Measurements from ENCODE around the gene SSBP4. TPM values are rescaled to one million over a fixed set of nuclear protein-coding genes. Genes with fewer than 3 reads are reported as not detected.

SSBP4 gene
- total RNA-seq, 1 experiment from 2014 or later, result 97.5 TPM

DNA sequence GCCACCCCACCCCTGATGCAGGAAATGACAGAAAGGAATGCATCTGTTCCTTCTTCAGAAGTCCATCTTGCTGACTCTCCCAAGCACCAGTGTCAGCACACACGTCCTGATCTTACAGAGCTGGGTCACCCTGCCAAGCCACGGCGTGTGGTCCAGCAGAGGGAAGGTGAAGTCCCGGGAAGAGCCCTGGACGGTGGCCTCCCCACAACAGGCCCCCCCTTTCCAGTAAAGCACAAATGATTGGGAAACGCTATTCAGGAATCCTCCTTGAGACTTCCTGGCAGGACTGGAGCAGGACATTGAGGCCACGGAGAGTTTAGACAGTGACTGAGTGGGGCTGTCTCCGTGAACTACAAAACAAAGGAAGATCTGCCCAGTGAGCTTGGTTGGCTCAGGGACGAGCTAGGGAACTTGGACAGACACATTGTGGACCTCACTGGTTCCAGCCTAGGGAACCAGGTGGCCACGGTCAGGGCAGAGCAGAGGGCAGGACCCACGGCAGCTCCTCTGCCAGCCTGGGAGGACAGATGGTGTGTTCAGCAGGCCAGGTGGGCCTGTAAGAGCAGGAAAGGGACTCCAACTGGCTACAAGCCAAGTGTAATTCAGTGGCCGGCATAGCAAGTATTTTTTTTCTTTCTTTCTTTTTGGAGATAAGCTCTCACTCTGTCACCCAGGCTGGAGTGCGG is 61.0 kb downstream of the SSBP4 start:
- Histone ChIP-seq H3K4me2 (ENCODE audit: low read length) (no peak overlapping the region), H3K9me2 (replicated peaks; ENCODE audit: low read length) (no peaks in the 10 kb centered on the region), H3K27ac (ENCODE audit: low read length) (no peak overlapping the region), H3K9me3 (ENCODE audit: low read length) (no peaks in the 10 kb centered on the region), H3K27me3 (ENCODE audit: low read length) (no peaks in the 10 kb centered on the region), H4K20me1 (ENCODE audit: low read length) (peaks cover 14% of the 10 kb centered on the region; the same call in 1 of the 2 replicates), H3K9ac (ENCODE audit: low read length) (no peak overlapping the region), H3F3A (ENCODE audit: low read length, unreplicated experiment) (no peaks in the 10 kb centered on the region), H2AFZ (ENCODE audit: low read length) (no peak overlapping the region), H3K79me2 (ENCODE audit: low read length) (peaks cover 97% of the 10 kb centered on the region), H3K4me3 (ENCODE audit: low read length) (no peak overlapping the region), H3K4me1 (ENCODE audit: insufficient read depth, low read length) (peaks cover 17% of the 10 kb centered on the region), H3K36me3 (ENCODE audit: low read depth, low read length) (no peaks in the 10 kb centered on the region)
- no peak for ATAC-seq
- no peak for DNase-seq
- intact Hi-C loops (cut with micrococcal nuclease), result no loop called here
- ChIA-PET CTCF (no interaction called here), POLR2A (ENCODE audit: unreplicated experiment) (no interaction called here)
- no peak for TF ChIP-seq EZH2 (IDR thresholded peaks at IDR 0.05; ENCODE audit: low read length, unreplicated experiment)
- TF ChIP-seq EZH2phosphoT487 (IDR thresholded peaks at IDR 0.05; ENCODE audit: borderline replicate concordance, low read length), result no peak
- TF ChIP-seq, protein P1, sequence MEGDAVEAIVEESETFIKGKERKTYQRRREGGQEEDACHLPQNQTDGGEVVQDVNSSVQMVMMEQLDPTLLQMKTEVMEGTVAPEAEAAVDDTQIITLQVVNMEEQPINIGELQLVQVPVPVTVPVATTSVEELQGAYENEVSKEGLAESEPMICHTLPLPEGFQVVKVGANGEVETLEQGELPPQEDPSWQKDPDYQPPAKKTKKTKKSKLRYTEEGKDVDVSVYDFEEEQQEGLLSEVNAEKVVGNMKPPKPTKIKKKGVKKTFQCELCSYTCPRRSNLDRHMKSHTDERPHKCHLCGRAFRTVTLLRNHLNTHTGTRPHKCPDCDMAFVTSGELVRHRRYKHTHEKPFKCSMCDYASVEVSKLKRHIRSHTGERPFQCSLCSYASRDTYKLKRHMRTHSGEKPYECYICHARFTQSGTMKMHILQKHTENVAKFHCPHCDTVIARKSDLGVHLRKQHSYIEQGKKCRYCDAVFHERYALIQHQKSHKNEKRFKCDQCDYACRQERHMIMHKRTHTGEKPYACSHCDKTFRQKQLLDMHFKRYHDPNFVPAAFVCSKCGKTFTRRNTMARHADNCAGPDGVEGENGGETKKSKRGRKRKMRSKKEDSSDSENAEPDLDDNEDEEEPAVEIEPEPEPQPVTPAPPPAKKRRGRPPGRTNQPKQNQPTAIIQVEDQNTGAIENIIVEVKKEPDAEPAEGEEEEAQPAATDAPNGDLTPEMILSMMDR (conservative IDR thresholded peaks at IDR 0.05; ENCODE audit: low read depth, low read length), result no peak
- BruUV-seq (replicated peaks), result no TSS peak

DNA sequence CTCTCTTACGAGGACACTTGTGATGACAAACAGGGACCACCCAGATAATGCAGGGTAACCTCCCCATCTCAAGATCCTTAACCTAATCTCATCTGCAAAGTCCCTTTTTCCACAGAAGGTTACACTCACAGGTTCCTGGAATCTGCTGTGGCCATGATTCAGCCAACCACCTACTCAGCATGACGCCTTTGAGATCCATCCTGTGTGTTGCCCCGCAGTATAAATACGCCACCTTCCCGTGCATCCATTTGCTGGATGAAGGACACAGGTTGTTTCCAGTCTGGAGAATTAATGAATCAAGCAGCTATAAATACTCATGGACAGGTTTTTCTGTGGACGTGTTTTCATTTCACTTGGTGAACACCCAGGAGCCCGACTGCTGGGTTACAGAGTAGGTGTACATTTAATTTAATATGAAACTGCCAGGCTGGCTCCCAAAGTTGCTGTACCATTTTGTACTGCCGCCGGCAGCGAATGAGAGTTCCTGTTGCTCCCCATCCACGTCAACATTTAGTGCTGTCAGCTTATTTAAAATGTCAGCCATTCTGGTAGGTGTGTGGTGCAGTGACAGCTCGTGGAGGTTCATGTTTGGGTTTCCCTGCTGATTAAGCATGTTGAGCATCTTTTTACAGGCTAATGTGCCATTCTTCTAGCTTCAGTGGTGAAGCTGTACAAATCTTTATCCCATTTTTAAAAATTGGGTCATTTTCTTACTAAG is 62.5 kb downstream of the SSBP4 start:
- H3K4me3 ChIP-seq (ENCODE audit: low read length), result no peak overlapping the region
- no TSS peak for BruUV-seq (replicated peaks)
- H3K9ac ChIP-seq (ENCODE audit: low read length), result no peak overlapping the region
- TF ChIP-seq EZH2phosphoT487 (IDR thresholded peaks at IDR 0.05; ENCODE audit: borderline replicate concordance, low read length), result no peak
- TF ChIP-seq, protein P1 (conservative IDR thresholded peaks at IDR 0.05; ENCODE audit: low read depth, low read length), result no peak
- no peak for TF ChIP-seq EZH2 (IDR thresholded peaks at IDR 0.05; ENCODE audit: low read length, unreplicated experiment)
- H3K27ac ChIP-seq (ENCODE audit: low read length), result no peak overlapping the region
- no peaks in the 10 kb centered on the region for H3K9me3 ChIP-seq (ENCODE audit: low read length)
- H2AFZ ChIP-seq (ENCODE audit: low read length), result no peak overlapping the region
- H3K4me2 ChIP-seq (ENCODE audit: low read length), result no peak overlapping the region
- no peaks in the 10 kb centered on the region for H3K9me2 ChIP-seq (replicated peaks; ENCODE audit: low read length)
- no peaks in the 10 kb centered on the region for H3F3A ChIP-seq (ENCODE audit: low read length, unreplicated experiment)
- no peaks in the 10 kb centered on the region for H3K36me3 ChIP-seq (ENCODE audit: low read depth, low read length)
- DNase-seq (no peak), ATAC-seq (no peak)
- ChIA-PET CTCF (no interaction called here), POLR2A (ENCODE audit: unreplicated experiment) (interaction anchor here (0.7 kb wide), 1 partner anchor 924 kb away, joined by 8 read pairs; the partner anchor contains the start of gene GATAD2A)
- peaks cover 98% of the 10 kb centered on the region for H3K79me2 ChIP-seq (ENCODE audit: low read length)
- H3K27me3 ChIP-seq (ENCODE audit: low read length), result no peaks in the 10 kb centered on the region
- intact Hi-C loops (cut with micrococcal nuclease), result no loop called here
- H4K20me1 ChIP-seq (ENCODE audit: low read length), result peaks cover 20% of the 10 kb centered on the region
- peaks cover 25% of the 10 kb centered on the region for H3K4me1 ChIP-seq (ENCODE audit: insufficient read depth, low read length)

Data from PC-3 (cell line).